ENCODE results near the gene SLC6A4.

DNA sequence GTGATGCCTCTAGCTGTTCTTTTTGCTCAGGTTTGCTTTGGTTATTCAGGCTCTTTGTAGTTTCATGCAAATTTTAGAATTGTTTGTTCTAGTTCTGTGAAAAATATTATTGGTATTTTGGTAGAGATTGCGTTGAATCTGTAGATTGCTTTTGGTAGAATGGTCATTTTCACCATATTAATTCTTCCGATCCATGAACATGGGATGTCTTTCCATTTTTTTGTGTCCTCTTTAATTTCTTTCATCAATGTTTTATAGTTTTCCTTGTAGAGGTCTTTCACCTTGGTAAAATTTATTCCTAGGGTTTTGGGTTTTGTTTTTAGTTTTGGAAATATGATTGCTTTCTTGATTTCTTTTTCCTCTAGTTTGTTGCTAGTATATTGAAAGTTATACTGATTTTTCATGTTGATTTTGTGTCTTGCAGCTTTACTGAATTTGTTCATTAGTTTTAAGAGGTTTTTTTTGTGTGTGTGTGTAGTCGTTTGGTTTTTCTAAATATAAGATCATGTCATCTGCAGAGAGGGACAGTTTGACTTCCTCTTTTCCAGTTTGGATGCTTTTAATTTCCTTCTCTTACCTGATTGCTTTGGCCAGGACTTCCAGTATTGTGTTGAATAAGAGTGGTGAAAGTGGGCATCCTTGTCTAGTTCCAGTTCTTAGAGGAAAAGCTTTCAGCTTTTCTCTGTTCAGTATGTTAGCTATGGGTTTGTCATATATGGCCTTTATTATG, 76.4 kb downstream of the SLC6A4 start:
- TF ChIP-seq, protein P1, sequence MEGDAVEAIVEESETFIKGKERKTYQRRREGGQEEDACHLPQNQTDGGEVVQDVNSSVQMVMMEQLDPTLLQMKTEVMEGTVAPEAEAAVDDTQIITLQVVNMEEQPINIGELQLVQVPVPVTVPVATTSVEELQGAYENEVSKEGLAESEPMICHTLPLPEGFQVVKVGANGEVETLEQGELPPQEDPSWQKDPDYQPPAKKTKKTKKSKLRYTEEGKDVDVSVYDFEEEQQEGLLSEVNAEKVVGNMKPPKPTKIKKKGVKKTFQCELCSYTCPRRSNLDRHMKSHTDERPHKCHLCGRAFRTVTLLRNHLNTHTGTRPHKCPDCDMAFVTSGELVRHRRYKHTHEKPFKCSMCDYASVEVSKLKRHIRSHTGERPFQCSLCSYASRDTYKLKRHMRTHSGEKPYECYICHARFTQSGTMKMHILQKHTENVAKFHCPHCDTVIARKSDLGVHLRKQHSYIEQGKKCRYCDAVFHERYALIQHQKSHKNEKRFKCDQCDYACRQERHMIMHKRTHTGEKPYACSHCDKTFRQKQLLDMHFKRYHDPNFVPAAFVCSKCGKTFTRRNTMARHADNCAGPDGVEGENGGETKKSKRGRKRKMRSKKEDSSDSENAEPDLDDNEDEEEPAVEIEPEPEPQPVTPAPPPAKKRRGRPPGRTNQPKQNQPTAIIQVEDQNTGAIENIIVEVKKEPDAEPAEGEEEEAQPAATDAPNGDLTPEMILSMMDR (conservative IDR thresholded peaks at IDR 0.05) = no peak
- TF ChIP-seq ZFX (IDR thresholded peaks at IDR 0.05) = no peak

Measured in C4-2B (cell line).